IMR-90 (cell line): ENCODE data around the gene ANXA3. TPM values are rescaled to one million over a fixed set of nuclear protein-coding genes. Genes with fewer than 3 reads are reported as not detected.

Source experiments
- microRNA-seq, 2 experiments: library from miRNA; stranded (forward) in 1 of 2; unstranded in 1 of 2; fragments of 10-50 nt in 1 of 2; fragments of <30 nt in 1 of 2; gene quantifications in 1 of 2; microRNA quantifications in 1 of 2; one replicate each; pipeline versions ENCODE3 to v1.1.0; 2013 to 2020; ENCODE audit not compliant: insufficient read depth in 1 of 2, insufficient read length in 1 of 2, unreplicated experiment in 1 of 2
- polyA plus RNA-seq, 3 experiments: library from polyadenylated mRNA; depleted of rRNA; stranded (reverse); fragments of >200 nt; gene quantifications; 2 replicates each; pipeline ENCODE4 v1.2.3, GENCODE V29; 2012; ENCODE audit warnings: low replicate concordance in 1 of 3
- small RNA-seq, 5 experiments: library from RNA; depleted of rRNA; stranded (forward); fragments of <200 nt; gene quantifications; one replicate each; pipeline ENCODE3, GENCODE V24; 2012
- total RNA-seq: library from RNA; depleted of rRNA; stranded (reverse); fragments of >200 nt; gene quantifications from 2 replicates; pipeline ENCODE4 v1.2.3, GENCODE V29; 2012; rRNA removed

The ANXA3 gene
- total and polyA plus RNA-seq, 2 of the 4 experiments (the other 2 are of a cell fraction) = 4.2 to 5.0 TPM

Small RNA genes lying within 50 kb of the gene (microRNA-seq; reads per million reads assigned to microRNA genes)
- gene HIGD1AP13 (ENCODE audit: insufficient read depth, insufficient read length) (not detected), gene RF00019 (ENCODE audit: insufficient read depth, insufficient read length) (not detected)

Small RNA genes lying within 50 kb of the gene (small RNA-seq; reads per million reads assigned to genes)
- 0 to 5.4 (median 0.16) reads per million in 5 experiments for gene HIGD1AP13
- 0 reads per million in 5 experiments for gene RF00019

Other genes starting within 250 kb of the ANXA3 start
- 46.1 and 59.7 TPM in 2 replicates for gene BMP2K, start 224.6 kb downstream of the ANXA3 start, total RNA-seq
- 14.3 and 15.8 TPM in 2 replicates for gene BMP2K, start 224.6 kb downstream of the ANXA3 start, polyA plus RNA-seq (2012; rRNA removed)